Duodenal mucosa (tissue), 2 donors: ENCODE results near the gene CEP170.

Experiments
- H3K27ac ChIP-seq: one replicate; pipeline ENCODE4 v1.7.0; 2013; ENCODE audit warnings: low read depth, low read length
- H3K27me3 ChIP-seq, 2 donors: one replicate each; pipeline ENCODE4 v1.7.0; 2013; ENCODE audit warnings: low read length in 2 of 2, control low read depth in 1 of 2; ENCODE audit not compliant: insufficient read depth in 2 of 2, control insufficient read depth in 1 of 2
- H3K36me3 ChIP-seq, 2 donors: one replicate each; pipeline ENCODE4 v1.7.0; 2013; ENCODE audit warnings: low read length in 2 of 2, control low read depth in 1 of 2; ENCODE audit not compliant: insufficient read depth in 2 of 2, control insufficient read depth in 1 of 2
- H3K4me1 ChIP-seq, 2 donors: one replicate each; pipeline ENCODE4 v1.7.0; 2013; ENCODE audit warnings: low read length in 2 of 2, control low read depth in 1 of 2; ENCODE audit not compliant: insufficient read depth in 2 of 2, control insufficient read depth in 1 of 2
- H3K4me3 ChIP-seq, 2 donors: one replicate each; pipeline ENCODE4 v1.7.0; 2013; ENCODE audit warnings: low read length in 2 of 2, low read depth in 1 of 2
- H3K9ac ChIP-seq, 2 donors: one replicate each; pipeline ENCODE4 v1.7.0; 2013; ENCODE audit warnings: low read length in 2 of 2, low read depth in 1 of 2
- H3K9me3 ChIP-seq, 2 donors: one replicate each; pipeline ENCODE4 v1.7.0; 2013; ENCODE audit warnings: low read length in 2 of 2, control low read depth in 1 of 2; ENCODE audit not compliant: control insufficient read depth in 1 of 2

Gene CEP170

GRCh38 chr1:243254927-243255790 lies at the start of gene CEP170:
CEP170 (minus strand) TSS chr1:243255281; CDS start chr1:243225280, 30,001 bp downstream.
- Histone ChIP-seq H3K27me3 (no peaks in the 10 kb centered on the region), H3K9me3 (no peaks in the 10 kb centered on the region), H3K36me3 (no peaks in the 10 kb centered on the region), H3K4me3 (peak within 1 kb of the TSS; percentile 89 to 95), H3K27ac (peak within 1 kb of the TSS; percentile 98), H3K9ac (peak within 1 kb of the TSS; percentile 87 to 89), H3K4me1 (peaks cover 17 to 29% of the 10 kb centered on the region in 2 donors)

- Histone ChIP-seq H3K27me3 (no peaks in the 10 kb centered on the region), H3K36me3 (peaks cover 7 to 8% of the 10 kb centered on the region in 2 donors), H3K9me3 (no peaks in the 10 kb centered on the region), H3K4me1 (no peaks in the 10 kb centered on the region), H3K9ac (no peak overlapping the region), H3K4me3 (no peak overlapping the region), H3K27ac (no peak overlapping the region)
Measured at GRCh38 chr1:243301059-243301458, 46.0 kb upstream of the CEP170 start.

GRCh38 chr1:243299069-243299468 lies 44.0 kb upstream of the CEP170 start:
- H3K27me3 ChIP-seq = no peaks in the 10 kb centered on the region
- no peaks in the 10 kb centered on the region for H3K4me1 ChIP-seq
- no peak overlapping the region for H3K27ac ChIP-seq
- no peak overlapping the region for H3K4me3 ChIP-seq
- H3K36me3 ChIP-seq = peaks cover 8% of the 10 kb centered on the region in 2 donors
- no peaks in the 10 kb centered on the region for H3K9me3 ChIP-seq
- H3K9ac ChIP-seq = no peak overlapping the region

- Histone ChIP-seq H3K36me3 (peaks cover 10 to 12% of the 10 kb centered on the region in 2 donors), H3K9ac (no peak overlapping the region)
Measured at GRCh38 chr1:243294723-243295121, 39.6 kb upstream of the CEP170 start.

GRCh38 chr1:243293941-243294722 lies 39.1 kb upstream of the CEP170 start:
- peaks cover 10 to 12% of the 10 kb centered on the region in 2 donors for H3K36me3 ChIP-seq
- no peaks in the 10 kb centered on the region for H3K9me3 ChIP-seq
- H3K4me3 ChIP-seq = no peak overlapping the region
- H3K27me3 ChIP-seq = no peaks in the 10 kb centered on the region
- H3K27ac ChIP-seq = no peak overlapping the region
- H3K4me1 ChIP-seq = no peaks in the 10 kb centered on the region
- no peak overlapping the region for H3K9ac ChIP-seq

More at GRCh38 chr1:243294723-243295121, 39.6 kb upstream of the CEP170 start:
- Histone ChIP-seq H3K27me3 (no peaks in the 10 kb centered on the region), H3K9me3 (no peaks in the 10 kb centered on the region), H3K27ac (no peak overlapping the region), H3K4me1 (no peaks in the 10 kb centered on the region), H3K4me3 (no peak overlapping the region)

- Histone ChIP-seq H3K9me3 (no peaks in the 10 kb centered on the region), H3K27me3 (no peaks in the 10 kb centered on the region), H3K4me3 (no peak overlapping the region), H3K4me1 (peaks cover 0 to 4% of the 10 kb centered on the region in 2 donors), H3K9ac (no peak overlapping the region), H3K27ac (no peak overlapping the region), H3K36me3 (peaks cover 7 to 10% of the 10 kb centered on the region in 2 donors)
Measured at GRCh38 chr1:243292117-243292516, 37.0 kb upstream of the CEP170 start.

GRCh38 chr1:243291292-243291691 lies 36.2 kb upstream of the CEP170 start:
- peaks cover 0 to 9% of the 10 kb centered on the region in 2 donors for H3K4me1 ChIP-seq
- H3K27ac ChIP-seq = no peak overlapping the region
- H3K9me3 ChIP-seq = no peaks in the 10 kb centered on the region
- no peak overlapping the region for H3K9ac ChIP-seq
- H3K27me3 ChIP-seq = no peaks in the 10 kb centered on the region
- H3K4me3 ChIP-seq = no peak overlapping the region
- H3K36me3 ChIP-seq = peaks cover 4 to 7% of the 10 kb centered on the region in 2 donors

GRCh38 chr1:243288062-243288461 lies 33.0 kb upstream of the CEP170 start:
- H3K4me1 ChIP-seq = peaks cover 0 to 10% of the 10 kb centered on the region in 2 donors
- no peak overlapping the region for H3K27ac ChIP-seq
- peaks cover 0 to 5% of the 10 kb centered on the region in 2 donors for H3K36me3 ChIP-seq

GRCh38 chr1:243287652-243288051 lies 32.6 kb upstream of the CEP170 start:
- Histone ChIP-seq H3K4me3 (no peak overlapping the region), H3K9me3 (no peaks in the 10 kb centered on the region), H3K36me3 (peaks cover 0 to 5% of the 10 kb centered on the region in 2 donors), H3K9ac (no peak overlapping the region), H3K4me1 (peaks cover 0 to 10% of the 10 kb centered on the region in 2 donors), H3K27ac (no peak overlapping the region), H3K27me3 (no peaks in the 10 kb centered on the region)

More at GRCh38 chr1:243288062-243288461, 33.0 kb upstream of the CEP170 start:
- no peaks in the 10 kb centered on the region for H3K9me3 ChIP-seq
- H3K9ac ChIP-seq = no peak overlapping the region
- no peak overlapping the region for H3K4me3 ChIP-seq
- no peaks in the 10 kb centered on the region for H3K27me3 ChIP-seq

- H3K4me1 ChIP-seq = peaks cover 0 to 10% of the 10 kb centered on the region in 2 donors
Measured at GRCh38 chr1:243287123-243287460, 32.0 kb upstream of the CEP170 start.

More at GRCh38 chr1:243287123-243287460, 32.0 kb upstream of the CEP170 start:
- Histone ChIP-seq H3K4me3 (no peak overlapping the region), H3K27me3 (no peaks in the 10 kb centered on the region), H3K9ac (no peak overlapping the region), H3K36me3 (peaks cover 0 to 5% of the 10 kb centered on the region in 2 donors), H3K27ac (no peak overlapping the region), H3K9me3 (no peaks in the 10 kb centered on the region)
